ENCODE measurements around the gene OR2T35. TPM values are rescaled to one million over a fixed set of nuclear protein-coding genes. Genes with fewer than 3 reads are reported as not detected.

Gene OR2T35
- total RNA-seq, 1 donor from 2014 or later = not detected

GRCh38 chr1:248610301-248610700 lies 34.8 kb downstream of the OR2T35 start:
- H3K27ac ChIP-seq = no peak overlapping the region
- TF ChIP-seq, protein P1, sequence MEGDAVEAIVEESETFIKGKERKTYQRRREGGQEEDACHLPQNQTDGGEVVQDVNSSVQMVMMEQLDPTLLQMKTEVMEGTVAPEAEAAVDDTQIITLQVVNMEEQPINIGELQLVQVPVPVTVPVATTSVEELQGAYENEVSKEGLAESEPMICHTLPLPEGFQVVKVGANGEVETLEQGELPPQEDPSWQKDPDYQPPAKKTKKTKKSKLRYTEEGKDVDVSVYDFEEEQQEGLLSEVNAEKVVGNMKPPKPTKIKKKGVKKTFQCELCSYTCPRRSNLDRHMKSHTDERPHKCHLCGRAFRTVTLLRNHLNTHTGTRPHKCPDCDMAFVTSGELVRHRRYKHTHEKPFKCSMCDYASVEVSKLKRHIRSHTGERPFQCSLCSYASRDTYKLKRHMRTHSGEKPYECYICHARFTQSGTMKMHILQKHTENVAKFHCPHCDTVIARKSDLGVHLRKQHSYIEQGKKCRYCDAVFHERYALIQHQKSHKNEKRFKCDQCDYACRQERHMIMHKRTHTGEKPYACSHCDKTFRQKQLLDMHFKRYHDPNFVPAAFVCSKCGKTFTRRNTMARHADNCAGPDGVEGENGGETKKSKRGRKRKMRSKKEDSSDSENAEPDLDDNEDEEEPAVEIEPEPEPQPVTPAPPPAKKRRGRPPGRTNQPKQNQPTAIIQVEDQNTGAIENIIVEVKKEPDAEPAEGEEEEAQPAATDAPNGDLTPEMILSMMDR (IDR thresholded peaks at IDR 0.05) = no peak
- no peak overlapping the region for H3K4me3 ChIP-seq
- DNase-seq (ENCODE audit: low spot score in 2 of 2) = no peak
- no peaks in the 10 kb centered on the region for H3K9me3 ChIP-seq
- H3K4me1 ChIP-seq = no peaks in the 10 kb centered on the region
- intact Hi-C loops (cut with DNase I) = no loop called here
- no peaks in the 10 kb centered on the region for H3K27me3 ChIP-seq
- no peaks in the 10 kb centered on the region for H3K36me3 ChIP-seq

- Histone ChIP-seq H3K27me3 (no peaks in the 10 kb centered on the region), H3K27ac (no peak overlapping the region), H3K4me3 (no peak overlapping the region), H3K4me1 (no peaks in the 10 kb centered on the region), H3K9me3 (no peaks in the 10 kb centered on the region), H3K36me3 (no peaks in the 10 kb centered on the region)
- intact Hi-C loops (cut with DNase I) = no loop called here
- DNase-seq (ENCODE audit: low spot score in 2 of 2) = no peak
- TF ChIP-seq, protein P1 (IDR thresholded peaks at IDR 0.05) = no peak
These were observed 45.7 kb downstream of the OR2T35 start for GRCh38 chr1:248599396-248599795.

GRCh38 chr1:248597589-248597988 lies 47.5 kb downstream of the OR2T35 start, which contains the start of gene OR2T10:
OR2T10 (minus strand) TSS chr1:248597700; CDS start chr1:248593768, 3,932 bp downstream.
- Histone ChIP-seq H3K4me3 (no peak within 1 kb of the TSS), H3K27me3 (no peaks in the 10 kb centered on the region), H3K4me1 (no peaks in the 10 kb centered on the region), H3K27ac (no peak within 1 kb of the TSS), H3K9me3 (no peaks in the 10 kb centered on the region), H3K36me3 (no peaks in the 10 kb centered on the region)
- DNase-seq (ENCODE audit: low spot score in 2 of 2) = no peak
- intact Hi-C loops (cut with DNase I) = no loop called here
- TF ChIP-seq, protein P1 (IDR thresholded peaks at IDR 0.05) = no peak

- Histone ChIP-seq H3K4me1 (no peaks in the 10 kb centered on the region), H3K27ac (no peak overlapping the region), H3K36me3 (no peaks in the 10 kb centered on the region), H3K9me3 (no peaks in the 10 kb centered on the region), H3K27me3 (no peaks in the 10 kb centered on the region), H3K4me3 (no peak overlapping the region)
- intact Hi-C loops (cut with DNase I) = no loop called here
- TF ChIP-seq, protein P1 (IDR thresholded peaks at IDR 0.05) = no peak
- no peak for DNase-seq (ENCODE audit: low spot score in 2 of 2)
These were observed 48.5 kb downstream of the OR2T35 start for GRCh38 chr1:248596615-248597014.

DNA sequence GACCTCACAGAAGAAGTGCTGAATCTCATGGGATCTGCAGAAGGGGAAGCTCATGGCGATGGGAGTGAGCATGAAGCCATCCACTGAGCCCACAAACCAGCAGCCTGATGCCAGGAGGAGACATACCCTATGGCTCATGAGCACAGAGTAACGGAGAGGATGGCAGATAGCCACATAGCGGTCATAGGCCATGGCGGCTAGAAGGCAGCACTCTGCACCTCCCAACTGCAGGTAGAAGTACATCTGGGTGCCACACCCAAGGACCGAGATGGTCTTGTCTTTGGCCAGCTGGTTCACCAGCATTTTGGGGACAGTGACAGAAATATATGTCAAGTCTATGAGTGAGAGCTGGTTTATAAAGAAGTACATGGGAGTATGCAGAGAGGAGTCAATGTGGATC lies 51.9 kb downstream of the OR2T35 start:
- no peaks in the 10 kb centered on the region for H3K27me3 ChIP-seq
- intact Hi-C loops (cut with DNase I) = no loop called here
- H3K27ac ChIP-seq = no peak overlapping the region
- no peaks in the 10 kb centered on the region for H3K4me1 ChIP-seq
- DNase-seq (ENCODE audit: low spot score in 2 of 2) = no peak
- TF ChIP-seq, protein P1 (IDR thresholded peaks at IDR 0.05) = no peak
- H3K36me3 ChIP-seq = no peaks in the 10 kb centered on the region
- no peaks in the 10 kb centered on the region for H3K9me3 ChIP-seq
- no peak overlapping the region for H3K4me3 ChIP-seq

DNA sequence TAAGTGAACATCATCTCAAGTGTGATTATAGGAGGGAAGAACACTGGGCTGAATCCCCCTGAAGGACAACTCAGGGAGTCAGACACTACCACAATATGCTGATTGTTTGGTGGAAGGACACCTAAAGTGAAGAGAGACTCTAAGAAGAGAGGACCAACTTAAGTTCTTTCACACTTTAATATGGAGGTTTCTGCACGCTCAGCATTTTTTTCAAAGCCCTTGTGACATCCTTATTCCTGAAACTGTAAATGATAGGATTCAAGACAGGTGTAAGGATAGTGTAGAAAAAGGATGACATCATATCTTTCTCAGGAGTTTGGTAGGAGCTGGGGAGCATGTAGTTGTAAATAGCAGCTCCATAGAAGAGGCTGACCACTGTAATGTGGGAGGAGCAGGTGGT lies 52.4 kb downstream of the OR2T35 start:
- Histone ChIP-seq H3K36me3 (no peaks in the 10 kb centered on the region), H3K4me1 (no peaks in the 10 kb centered on the region), H3K27ac (no peak overlapping the region), H3K9me3 (no peaks in the 10 kb centered on the region), H3K27me3 (no peaks in the 10 kb centered on the region), H3K4me3 (no peak overlapping the region)
- intact Hi-C loops (cut with DNase I) = no loop called here
- DNase-seq (ENCODE audit: low spot score in 2 of 2) = no peak
- TF ChIP-seq, protein P1 (IDR thresholded peaks at IDR 0.05) = no peak

Data from ascending aorta (tissue), 2 donors.